BE2C (cell line): ENCODE results near the gene TMBIM6. TPM values are rescaled to one million over a fixed set of nuclear protein-coding genes. Genes with fewer than 3 reads are reported as not detected.

Experiments used
- DNase-seq: peaks from one replicate; pipeline ENCODE4 v3.0.0-alpha.2; 2020
- H3K27me3 ChIP-seq: fragments of 250-450 bp; sonication (Bioruptor Pico); 2 replicates; pipeline ENCODE4 v1.5.1; 2020; ENCODE audit warnings: mild to moderate bottlenecking
- H3K36me3 ChIP-seq: fragments of 250-450 bp; sonication (Bioruptor Pico); 2 replicates; pipeline ENCODE4 v1.5.1; 2020; ENCODE audit warnings: mild to moderate bottlenecking
- H3K4me1 ChIP-seq: fragments of 250-450 bp; sonication (Bioruptor Pico); 2 replicates; pipeline ENCODE4 v1.5.1; 2020
- H3K4me3 ChIP-seq: 2 replicates; pipeline ENCODE4 v1.5.1; 2011; ENCODE audit warnings: low read depth, low read length
- H3K9me3 ChIP-seq: fragments of 250-450 bp; sonication (Bioruptor Pico); 2 replicates; pipeline ENCODE4 v1.5.1; 2020
- polyA plus RNA-seq: library from polyadenylated mRNA; unstranded; fragments of >200 nt; gene quantifications from one replicate; pipeline ENCODE4 v1.2.1, GENCODE V29; 2012; ENCODE audit warnings: low read depth, missing spikeins; ENCODE audit not compliant: insufficient read length, insufficient read depth
- TF ChIP-seq, protein P1 (sequence below): IDR thresholded peaks from 2 replicates; pipeline ENCODE4 v1.5.1; 2012; ENCODE audit warnings: mild to moderate bottlenecking, low read depth, low read length

TMBIM6 gene, protein sequence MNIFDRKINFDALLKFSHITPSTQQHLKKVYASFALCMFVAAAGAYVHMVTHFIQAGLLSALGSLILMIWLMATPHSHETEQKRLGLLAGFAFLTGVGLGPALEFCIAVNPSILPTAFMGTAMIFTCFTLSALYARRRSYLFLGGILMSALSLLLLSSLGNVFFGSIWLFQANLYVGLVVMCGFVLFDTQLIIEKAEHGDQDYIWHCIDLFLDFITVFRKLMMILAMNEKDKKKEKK
- polyA plus RNA-seq: 228 TPM

DNA sequence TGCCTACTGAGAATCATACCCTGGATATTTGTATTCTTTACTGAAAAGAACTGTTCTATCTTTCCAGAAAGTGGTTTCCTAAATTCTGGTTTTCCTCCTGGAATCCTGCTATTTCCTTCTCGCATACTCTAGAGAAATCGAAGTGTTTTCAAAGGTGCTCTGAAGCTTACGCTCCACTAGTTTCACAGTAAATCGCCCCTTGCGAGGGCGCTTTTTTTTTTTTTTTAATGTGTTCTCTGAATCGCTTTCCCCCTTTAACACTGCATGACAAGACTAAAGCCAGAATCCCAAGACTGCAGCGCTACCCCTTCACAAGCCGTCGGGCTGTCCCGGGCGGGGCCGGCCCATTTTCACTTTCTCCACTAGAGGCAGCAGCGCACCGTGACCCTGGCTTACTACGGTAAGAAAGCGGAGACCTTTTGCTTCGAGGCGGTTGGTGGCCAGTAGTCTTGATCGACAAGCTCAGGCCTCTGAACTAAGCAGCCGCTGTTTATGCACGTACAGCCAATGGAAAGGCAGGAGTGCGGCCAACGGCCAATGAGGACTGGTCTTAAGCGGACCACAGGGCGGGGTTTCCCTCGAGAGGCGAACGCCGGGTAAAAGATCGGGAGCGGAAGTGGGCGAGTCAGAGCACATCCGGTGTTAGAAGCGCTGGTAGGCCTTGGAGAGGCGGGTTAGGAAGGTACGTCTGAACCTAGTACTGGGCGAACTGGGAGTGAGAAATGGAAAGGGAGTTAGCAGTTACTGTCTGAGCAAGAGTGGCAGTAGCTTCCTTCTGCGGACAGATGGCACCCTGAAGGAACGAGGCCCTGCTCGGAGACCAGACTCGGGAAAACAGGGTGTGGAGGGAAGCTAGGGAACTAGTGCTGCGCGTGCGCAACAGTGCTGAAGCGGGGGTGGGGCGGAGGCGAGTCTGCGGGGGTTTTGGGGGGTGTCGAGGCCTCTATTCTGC is at the start of gene TMBIM6:
Gene TMBIM6, plus strand, starts transcription at position 628 of the 952 bp plus-strand sequence. CDS start 10,937 bp downstream, outside the sequence.
- TF ChIP-seq, protein P1, sequence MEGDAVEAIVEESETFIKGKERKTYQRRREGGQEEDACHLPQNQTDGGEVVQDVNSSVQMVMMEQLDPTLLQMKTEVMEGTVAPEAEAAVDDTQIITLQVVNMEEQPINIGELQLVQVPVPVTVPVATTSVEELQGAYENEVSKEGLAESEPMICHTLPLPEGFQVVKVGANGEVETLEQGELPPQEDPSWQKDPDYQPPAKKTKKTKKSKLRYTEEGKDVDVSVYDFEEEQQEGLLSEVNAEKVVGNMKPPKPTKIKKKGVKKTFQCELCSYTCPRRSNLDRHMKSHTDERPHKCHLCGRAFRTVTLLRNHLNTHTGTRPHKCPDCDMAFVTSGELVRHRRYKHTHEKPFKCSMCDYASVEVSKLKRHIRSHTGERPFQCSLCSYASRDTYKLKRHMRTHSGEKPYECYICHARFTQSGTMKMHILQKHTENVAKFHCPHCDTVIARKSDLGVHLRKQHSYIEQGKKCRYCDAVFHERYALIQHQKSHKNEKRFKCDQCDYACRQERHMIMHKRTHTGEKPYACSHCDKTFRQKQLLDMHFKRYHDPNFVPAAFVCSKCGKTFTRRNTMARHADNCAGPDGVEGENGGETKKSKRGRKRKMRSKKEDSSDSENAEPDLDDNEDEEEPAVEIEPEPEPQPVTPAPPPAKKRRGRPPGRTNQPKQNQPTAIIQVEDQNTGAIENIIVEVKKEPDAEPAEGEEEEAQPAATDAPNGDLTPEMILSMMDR: peak; percentile 89
- Histone ChIP-seq H3K4me3 (peak within 1 kb of the TSS; percentile 77), H3K4me1 (no peaks in the 10 kb centered on the region), H3K36me3 (peaks cover 3% of the 10 kb centered on the region; the same call in 1 of the 2 replicates), H3K27me3 (no peaks in the 10 kb centered on the region), H3K9me3 (no peaks in the 10 kb centered on the region)
- peak; percentile 99 for DNase-seq

DNA sequence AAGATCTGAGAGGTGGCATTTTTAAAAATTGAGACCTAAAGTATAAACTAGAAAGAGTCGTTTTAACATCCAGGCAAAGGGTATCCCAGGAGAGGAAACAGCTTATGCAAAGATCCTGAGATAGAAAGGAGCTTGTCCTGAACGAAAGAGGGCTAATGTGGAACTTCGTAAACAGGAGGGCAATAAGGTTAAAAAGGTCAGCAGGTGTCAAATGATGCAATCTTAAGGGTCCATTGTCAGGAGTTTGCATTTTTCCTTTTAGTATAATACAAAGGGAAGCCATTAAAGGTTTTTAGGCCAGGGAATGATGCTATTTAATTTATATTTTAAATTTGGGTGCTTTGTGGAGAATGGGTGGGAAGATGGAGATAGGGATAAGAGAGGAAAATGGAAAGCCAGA is 48.5 kb upstream of the TMBIM6 start:
- DNase-seq: no peak
- Histone ChIP-seq H3K36me3 (no peaks in the 10 kb centered on the region), H3K4me1 (peaks cover 3% of the 10 kb centered on the region; the same call in 1 of the 2 replicates), H3K27me3 (no peaks in the 10 kb centered on the region), H3K9me3 (no peaks in the 10 kb centered on the region), H3K4me3 (no peak overlapping the region)
- TF ChIP-seq, protein P1: no peak

DNA sequence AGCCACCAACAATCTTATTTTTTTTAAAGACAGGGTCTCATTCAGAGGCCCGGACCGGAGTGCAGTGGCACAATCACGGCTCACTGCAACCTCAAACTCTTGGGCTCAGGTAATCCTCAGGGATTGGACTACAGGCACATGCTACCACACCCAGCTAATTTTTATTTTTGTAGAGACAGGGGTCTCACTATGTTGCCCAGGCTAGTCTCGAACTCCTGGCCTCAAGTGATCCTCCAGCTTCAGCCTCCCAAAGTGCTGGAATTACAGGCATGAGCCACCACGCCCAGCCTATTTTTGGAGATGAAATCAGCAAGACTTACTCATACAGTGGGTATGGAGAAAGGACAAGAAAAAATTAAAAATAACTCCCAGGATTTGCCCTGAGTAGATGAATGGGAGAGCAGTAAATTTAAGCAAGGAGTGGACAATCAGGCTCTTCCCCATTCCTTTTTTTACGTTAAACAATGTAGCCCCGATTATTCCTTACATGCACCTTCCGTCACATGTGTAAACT is 47.4 kb upstream of the TMBIM6 start:
- H3K36me3 ChIP-seq: no peaks in the 10 kb centered on the region
- H3K4me1 ChIP-seq: peaks cover 6% of the 10 kb centered on the region
- TF ChIP-seq, protein P1: no peak
- no peak for DNase-seq
- H3K27me3 ChIP-seq: no peaks in the 10 kb centered on the region
- no peak overlapping the region for H3K4me3 ChIP-seq
- no peaks in the 10 kb centered on the region for H3K9me3 ChIP-seq

DNA sequence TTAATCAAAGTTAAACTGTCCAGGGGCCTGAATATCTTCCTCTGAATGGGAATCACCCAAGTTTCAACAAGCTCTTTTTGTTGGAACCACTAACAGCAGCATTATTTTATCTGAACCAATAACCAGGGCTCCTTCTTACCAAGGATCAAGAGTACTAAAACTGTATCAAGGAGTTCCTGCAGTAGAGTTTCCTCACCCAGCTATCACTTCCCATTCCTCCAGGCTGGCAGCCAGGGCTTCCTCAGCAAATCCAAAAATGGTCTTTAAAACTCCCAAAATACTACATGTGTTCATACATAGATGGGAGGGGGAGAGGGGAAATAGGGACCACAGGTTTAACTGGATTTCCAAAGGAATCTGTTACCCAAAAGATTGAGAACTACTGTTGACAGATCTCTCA is 44.6 kb upstream of the TMBIM6 start:
- no peaks in the 10 kb centered on the region for H3K9me3 ChIP-seq
- no peak overlapping the region for H3K4me3 ChIP-seq
- no peak for DNase-seq
- H3K36me3 ChIP-seq: no peaks in the 10 kb centered on the region
- peaks cover 10% of the 10 kb centered on the region for H3K4me1 ChIP-seq
- H3K27me3 ChIP-seq: no peaks in the 10 kb centered on the region
- TF ChIP-seq, protein P1: no peak

DNA sequence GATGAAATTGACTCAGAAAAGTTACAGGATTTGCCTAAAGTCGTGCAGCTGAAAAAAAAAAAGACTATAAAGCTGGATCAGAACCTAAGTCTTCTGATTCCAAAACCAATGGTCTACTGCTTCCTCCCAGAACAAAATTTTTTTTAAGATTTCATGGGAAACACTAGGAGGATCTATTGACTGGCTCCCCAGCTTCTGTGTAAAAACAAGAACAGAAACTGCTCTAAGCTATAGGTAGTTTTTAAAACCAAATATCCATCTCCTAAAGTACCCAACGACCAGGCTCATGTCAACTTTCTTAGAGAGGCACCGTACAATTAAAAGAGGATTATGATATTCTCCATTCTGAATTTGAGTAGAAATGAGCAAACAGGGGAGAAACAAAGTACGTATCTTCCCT is 43.5 kb upstream of the TMBIM6 start:
- peaks cover 9% of the 10 kb centered on the region for H3K4me1 ChIP-seq
- no peaks in the 10 kb centered on the region for H3K36me3 ChIP-seq
- TF ChIP-seq, protein P1: no peak
- H3K4me3 ChIP-seq: no peak overlapping the region
- no peaks in the 10 kb centered on the region for H3K27me3 ChIP-seq
- DNase-seq: no peak
- H3K9me3 ChIP-seq: no peaks in the 10 kb centered on the region
